ENCODE measurements around the gene RANGRF. TPM values are rescaled to one million over a fixed set of nuclear protein-coding genes. Genes with fewer than 3 reads are reported as not detected.

The RANGRF gene
- polyA plus RNA-seq, 1 donor, result 18.8 TPM

- DNase-seq (ENCODE audit: low read depth), result no peak
Measured at GRCh38 chr17:8312726-8313600, 24.5 kb downstream of the RANGRF start.

- DNase-seq (ENCODE audit: low read depth), result no peak
Measured at GRCh38 chr17:8314797-8315763, 26.6 kb downstream of the RANGRF start.

GRCh38 chr17:8315764-8316217 lies 27.3 kb downstream of the RANGRF start:
- DNase-seq (ENCODE audit: low read depth), result no peak

GRCh38 chr17:8318010-8318935 lies 29.8 kb downstream of the RANGRF start:
- no peak for DNase-seq (ENCODE audit: low read depth)

GRCh38 chr17:8320262-8320661 lies 31.8 kb downstream of the RANGRF start:
- no peak for DNase-seq (ENCODE audit: low read depth)

GRCh38 chr17:8320990-8321389 lies 32.5 kb downstream of the RANGRF start:
- no peak for DNase-seq (ENCODE audit: low read depth)

- DNase-seq (ENCODE audit: low read depth), result no peak
Measured at GRCh38 chr17:8322061-8322460, 33.6 kb downstream of the RANGRF start.

- no peak for DNase-seq (ENCODE audit: low read depth)
Measured at GRCh38 chr17:8324132-8324531, 35.7 kb downstream of the RANGRF start.

GRCh38 chr17:8324923-8325322 lies 36.5 kb downstream of the RANGRF start:
- DNase-seq (ENCODE audit: low read depth), result no peak

- no peak for DNase-seq (ENCODE audit: low read depth)
Measured at GRCh38 chr17:8326511-8327302, 38.2 kb downstream of the RANGRF start.

GRCh38 chr17:8327303-8327649 lies 38.8 kb downstream of the RANGRF start:
- no peak for DNase-seq (ENCODE audit: low read depth)

- no peak for DNase-seq (ENCODE audit: low read depth)
Measured at GRCh38 chr17:8332128-8332527, 43.7 kb downstream of the RANGRF start.

- DNase-seq (ENCODE audit: low read depth), result no peak
Measured at GRCh38 chr17:8332688-8333087, 44.2 kb downstream of the RANGRF start.

- DNase-seq (ENCODE audit: low read depth), result no peak
Measured at GRCh38 chr17:8333281-8333680, 44.8 kb downstream of the RANGRF start.

GRCh38 chr17:8337802-8338752 lies 49.6 kb downstream of the RANGRF start:
- no peak for DNase-seq (ENCODE audit: low read depth)

GRCh38 chr17:8338753-8339140 lies 50.3 kb downstream of the RANGRF start:
- DNase-seq (ENCODE audit: low read depth), result no peak

GRCh38 chr17:8339540-8339939 lies 51.1 kb downstream of the RANGRF start, which contains the start of gene ODF4:
Gene ODF4 (plus strand): TSS chr17:8339840. CDS start chr17:8340052, 212 bp downstream.
- no peak for DNase-seq (ENCODE audit: low read depth)

All from forelimb muscle (tissue), 1 donor.